IMR-90 (cell line): ENCODE results near the gene CHI3L1. TPM values are rescaled to one million over a fixed set of nuclear protein-coding genes. Genes with fewer than 3 reads are reported as not detected.
A peak's percentile ranks its signal among the peaks of the same experiment; 100 is the strongest.

Source experiments
- ATAC-seq: fragments of 200-7000 bp; cut with Tn5 transposase; 2 replicates; pipeline ENCODE4 v1.9.1; 2020; ENCODE audit warnings: low read depth, mild to moderate bottlenecking, moderate library complexity
- BruUV-seq: library from RNA; stranded (reverse); fragments of 400-500 nt; replicated peaks from 2 replicates; lab custom pipeline; 2021; lab: Mats Ljungman, UMichigan
- CTCF ChIA-PET: fragments of 300-600 bp; formaldehyde crosslinking; extraction: SDS; loops from one replicate; lab custom pipeline; 2021; ENCODE audit warnings: antibody characterized with exemption; lab: Yijun Ruan, JAX
- POLR2A ChIA-PET: fragments of 300-600 bp; sonication (Branson Sonifier 250); formaldehyde crosslinking; loops from one replicate; lab custom pipeline; 2022; ENCODE audit warnings: antibody characterized with exemption; ENCODE audit not compliant: unreplicated experiment; lab: Charles Lee
- DNase-seq: peaks from one replicate; pipeline ENCODE4 v3.0.0; 2013
- H2AFZ ChIP-seq: replicated peaks from 2 replicates; pipeline ENCODE3; 2013; ENCODE audit warnings: low read length, mild to moderate bottlenecking; ENCODE audit not compliant: poor library complexity
- H2AK5ac ChIP-seq: 2 replicates; pipeline ENCODE4 v1.6.1; 2013; ENCODE audit warnings: low read depth, low read length, inconsistent platforms
- H2AK9ac ChIP-seq: replicated peaks from 2 replicates; pipeline ENCODE3; 2013; ENCODE audit warnings: mild to moderate bottlenecking, low read depth, low read length, moderate library complexity; ENCODE audit not compliant: poor library complexity
- H2BK120ac ChIP-seq: 2 replicates; pipeline ENCODE4 v1.6.1; 2013; ENCODE audit warnings: low read depth, low read length, inconsistent platforms
- H2BK15ac ChIP-seq: 3 replicates; pipeline ENCODE4 v1.6.1; 2013; ENCODE audit warnings: low read depth, low read length, inconsistent platforms
- H2BK20ac ChIP-seq: 2 replicates; pipeline ENCODE4 v1.6.1; 2013; ENCODE audit warnings: low read depth, mild to moderate bottlenecking, inconsistent platforms, low read length, moderate library complexity
- H2BK5ac ChIP-seq: 2 replicates; pipeline ENCODE4 v1.6.1; 2013; ENCODE audit warnings: mild to moderate bottlenecking, low read depth, low read length, inconsistent platforms; ENCODE audit not compliant: poor library complexity, severe bottlenecking
- H3K14ac ChIP-seq: replicated peaks from 2 replicates; pipeline ENCODE4 v1.6.1; 2013; ENCODE audit warnings: low read depth, low read length, inconsistent platforms
- H3K18ac ChIP-seq: 2 replicates; pipeline ENCODE4 v1.6.1; 2013; ENCODE audit warnings: low read depth, low read length, control low read depth
- H3K23ac ChIP-seq: 2 replicates; pipeline ENCODE4 v1.6.1; 2013; ENCODE audit warnings: low read depth, low read length, inconsistent platforms
- H3K27ac ChIP-seq: 2 replicates; pipeline ENCODE4 v1.5.1; 2013; ENCODE audit warnings: mild to moderate bottlenecking, control low read depth, low read length; ENCODE audit not compliant: insufficient read depth
- H3K27me3 ChIP-seq: 2 replicates; pipeline ENCODE4 v1.6.1; 2013; ENCODE audit warnings: low read length; ENCODE audit not compliant: control insufficient read depth, insufficient read depth
- H3K36me3 ChIP-seq: 2 replicates; pipeline ENCODE4 v1.6.1; 2013; ENCODE audit warnings: low read length, mixed read lengths; ENCODE audit not compliant: control insufficient read depth, insufficient read depth
- H3K4ac ChIP-seq: 2 replicates; pipeline ENCODE4 v1.6.1; 2013; ENCODE audit warnings: low read depth, low read length, inconsistent platforms
- H3K4me1 ChIP-seq: 2 replicates; pipeline ENCODE4 v1.6.1; 2013; ENCODE audit warnings: low read length, mixed read lengths; ENCODE audit not compliant: control insufficient read depth, insufficient read depth
- H3K4me2 ChIP-seq: 2 replicates; pipeline ENCODE4 v1.6.1; 2013; ENCODE audit warnings: low read depth, mild to moderate bottlenecking, control low read depth, low read length, moderate library complexity
- H3K4me3 ChIP-seq: 2 replicates; pipeline ENCODE4 v1.5.1; 2013; ENCODE audit warnings: low read depth, mild to moderate bottlenecking, control low read depth, low read length, moderate library complexity; ENCODE audit not compliant: insufficient read depth
- H3K56ac ChIP-seq: 2 replicates; pipeline ENCODE4 v1.6.1; 2013; ENCODE audit warnings: low read length, inconsistent platforms; ENCODE audit not compliant: insufficient read depth; ENCODE audit errors: extremely low read depth
- H3K79me1 ChIP-seq, 2 experiments: 2 replicates each; pipeline ENCODE4 v1.6.1; 2013; ENCODE audit warnings: low read length in 2 of 2, inconsistent platforms in 1 of 2, low read depth in 1 of 2
- H3K9ac ChIP-seq: 2 replicates; pipeline ENCODE4 v1.6.1; 2013; ENCODE audit warnings: low read depth, low read length, control low read depth
- H3K9me1 ChIP-seq: 2 replicates; pipeline ENCODE4 v1.6.1; 2013; ENCODE audit warnings: low read length, inconsistent platforms; ENCODE audit not compliant: insufficient read depth
- H3K9me3 ChIP-seq: 2 replicates; pipeline ENCODE4 v1.6.1; 2013; ENCODE audit warnings: low read length; ENCODE audit not compliant: control insufficient read depth, insufficient read depth
- H4K20me1 ChIP-seq: 2 replicates; pipeline ENCODE4 v1.6.1; 2013; ENCODE audit warnings: low read length, inconsistent platforms; ENCODE audit not compliant: insufficient read depth
- H4K5ac ChIP-seq: 2 replicates; pipeline ENCODE4 v1.6.1; 2013; ENCODE audit warnings: mild to moderate bottlenecking, low read depth, low read length, control low read depth
- H4K8ac ChIP-seq, 2 experiments: 2 replicates each; pipeline ENCODE4 v1.6.1; 2013; ENCODE audit warnings: low read depth in 2 of 2, low read length in 2 of 2, control low read depth in 1 of 2, inconsistent platforms in 1 of 2
- H4K91ac ChIP-seq: 2 replicates; pipeline ENCODE4 v1.6.1; 2013; ENCODE audit warnings: low read depth, low read length, inconsistent platforms; ENCODE audit not compliant: insufficient read depth
- ELK1 ChIP-seq: fragments of 150-350 bp; IDR thresholded peaks from 2 replicates; pipeline ENCODE4 v1.6.1; 2016; ENCODE audit warnings: low read depth, mild to moderate bottlenecking, low read length, moderate library complexity, borderline replicate concordance
- MXI1 ChIP-seq: IDR thresholded peaks from 2 replicates; pipeline ENCODE4 v1.6.1; 2012; ENCODE audit warnings: low read depth, mild to moderate bottlenecking, low read length, moderate library complexity, borderline replicate concordance
- POLR2A ChIP-seq: IDR thresholded peaks from 2 replicates; pipeline ENCODE4 v1.6.1; 2012; ENCODE audit warnings: mild to moderate bottlenecking, low read depth, low read length
- RCOR1 ChIP-seq: IDR thresholded peaks from 2 replicates; pipeline ENCODE4 v1.6.1; 2012; ENCODE audit warnings: mild to moderate bottlenecking, low read length, improper control_type of control experiment; ENCODE audit not compliant: insufficient replicate concordance
- SMC3 ChIP-seq: fragments of 150-350 bp; IDR thresholded peaks from 2 replicates; pipeline ENCODE4 v1.6.1; 2016; ENCODE audit warnings: low read depth, mild to moderate bottlenecking, antibody characterized with exemption, low read length, moderate library complexity
- WGBS, 2 experiments: methylation state at CpG; one replicate each; pipeline versions ENCODE4 v1.1.5 to v1.1.7; 2013; ENCODE audit warnings: missing lambda C conversion rate in 2 of 2; ENCODE audit not compliant: insufficient read length in 1 of 2; ENCODE audit errors: extremely low coverage in 2 of 2; 5-methylcytosine and 5-hydroxymethylcytosine counted together
- dilution Hi-C: fragments of 300-500 bp; cut with HindIII; formaldehyde crosslinking; loops from one replicate; pipeline ENCODE4 v1.14.3; 2018; ENCODE audit warnings: low sequenced_read_pairs; ENCODE audit not compliant: unreplicated experiment
- in situ Hi-C: fragments of 300-500 bp; cut with MboI; formaldehyde crosslinking; loops from 3 replicates; pipeline ENCODE4 v1.14.3; 2019; ENCODE audit warnings: low sequenced_read_pairs, inconsistent platforms, mixed read lengths
- intact Hi-C: fragments of 100-400 bp; cut with micrococcal nuclease; formaldehyde crosslinking; loops from 2 replicates; pipeline ENCODE4 v1.10.0; 2022
- polyA plus RNA-seq, 3 experiments: library from polyadenylated mRNA; depleted of rRNA; stranded (reverse); fragments of >200 nt; gene quantifications; 2 replicates each; pipeline ENCODE4 v1.2.3, GENCODE V29; 2012; ENCODE audit warnings: low replicate concordance in 1 of 3
- total RNA-seq: library from RNA; depleted of rRNA; stranded (reverse); fragments of >200 nt; gene quantifications from 2 replicates; pipeline ENCODE4 v1.2.3, GENCODE V29; 2012

CHI3L1 gene
- total and polyA plus RNA-seq, 2 of the 4 experiments (the other 2 are of a cell fraction): 0.17 TPM; not detected in 1

GRCh38 chr1:203166192-203166940, 20.1 kb downstream of the CHI3L1 start:
- POLR2A ChIA-PET: no interaction called here
- 81% methylated on average over 5 of the region's 14 CpGs; no CpG with 5 or more reads in 1 of the 2 experiments for WGBS, 2 experiments

More at GRCh38 chr1:203166192-203166940, 20.1 kb downstream of the CHI3L1 start:
- H3K27ac ChIP-seq: no peak overlapping the region
- no peaks in the 10 kb centered on the region for H3K36me3 ChIP-seq
- no peak overlapping the region for H3K18ac ChIP-seq
- BruUV-seq: no TSS peak
- H2AK5ac ChIP-seq: no peak overlapping the region; the same call in 1 of the 2 replicates
- H3K9me3 ChIP-seq: no peaks in the 10 kb centered on the region
- intact Hi-C loops (no loop called here), dilution Hi-C loops (no loop called here), in situ Hi-C loops (no loop called here)
- no peak overlapping the region for H4K91ac ChIP-seq
- no peak overlapping the region for H4K5ac ChIP-seq
- H3K79me1 ChIP-seq: no peaks in the 10 kb centered on the region
- TF ChIP-seq MXI1 (no peak), RCOR1 (no peak), POLR2A (no peak), ELK1 (no peak), SMC3 (peak; percentile 10; the same call in 1 of the 2 replicates)
- H3K4me1 ChIP-seq: no peaks in the 10 kb centered on the region
- H3K9me1 ChIP-seq: no peaks in the 10 kb centered on the region
- no peak overlapping the region for H2BK5ac ChIP-seq
- H3K4ac ChIP-seq: no peak overlapping the region
- H3K14ac ChIP-seq: no peak overlapping the region
- no peak overlapping the region for H3K56ac ChIP-seq
- H3K4me3 ChIP-seq: no peak overlapping the region
- no peak overlapping the region for H2BK15ac ChIP-seq
- peak overlapping the region; percentile 81 for H2AK9ac ChIP-seq
- H4K8ac ChIP-seq: no peak overlapping the region
- H3K27me3 ChIP-seq: peaks cover 26% of the 10 kb centered on the region
- CTCF ChIA-PET: no interaction called here
- no peak overlapping the region for H2BK120ac ChIP-seq
- no peak overlapping the region for H3K4me2 ChIP-seq
- DNase-seq (no peak), ATAC-seq (no peak)
- no peak overlapping the region for H2AFZ ChIP-seq
- no peak overlapping the region for H3K9ac ChIP-seq
- H2BK20ac ChIP-seq: no peak overlapping the region
- H3K23ac ChIP-seq: no peak overlapping the region
- no peaks in the 10 kb centered on the region for H4K20me1 ChIP-seq
